ENCODE measurements around the gene RHBDD3.

Gene RHBDD3

DNA sequence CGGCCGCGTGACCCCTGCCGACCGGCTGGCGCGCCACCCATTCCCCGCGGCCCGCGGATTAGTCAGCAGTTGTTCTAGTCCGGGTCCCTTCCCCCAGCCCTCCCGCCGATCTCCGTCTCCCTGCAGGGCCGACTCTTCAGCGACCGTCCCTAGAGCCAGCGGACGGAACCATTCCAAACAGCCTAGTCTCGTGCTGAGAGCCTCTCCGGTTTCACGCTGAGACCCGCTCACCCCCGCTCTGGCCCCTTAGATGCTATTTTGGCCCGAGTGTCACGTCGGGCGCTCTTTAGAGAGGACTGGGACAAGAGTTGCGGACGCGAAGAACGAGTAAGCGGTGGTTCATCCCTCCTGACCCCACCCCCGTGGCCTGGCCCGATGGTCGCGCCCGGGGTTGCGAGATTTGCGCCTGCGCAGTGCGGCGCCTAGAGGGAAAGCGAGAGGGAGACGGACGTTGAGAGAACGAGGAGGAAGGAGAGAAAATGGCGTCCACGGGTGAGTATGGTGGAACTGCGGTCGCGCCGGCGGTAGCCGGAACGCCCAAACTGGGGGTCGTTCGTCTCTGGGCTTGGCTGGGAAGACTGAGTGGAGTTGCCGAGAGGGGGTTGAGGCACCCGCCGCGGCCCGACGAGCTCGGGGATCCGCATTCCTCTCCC, at the start of gene RHBDD3, which contains the start of gene EWSR1:
Gene RHBDD3, minus strand, starts transcription at position 124 of the 653 bp plus-strand sequence. CDS start 2,355 bp downstream, outside the sequence.
Gene EWSR1, plus strand, starts transcription at position 411 of the 653 bp plus-strand sequence. Its CDS starts 69 bp downstream, at position 480.
- DNase-seq (ENCODE audit: low read depth): peak; percentile 92

DNA sequence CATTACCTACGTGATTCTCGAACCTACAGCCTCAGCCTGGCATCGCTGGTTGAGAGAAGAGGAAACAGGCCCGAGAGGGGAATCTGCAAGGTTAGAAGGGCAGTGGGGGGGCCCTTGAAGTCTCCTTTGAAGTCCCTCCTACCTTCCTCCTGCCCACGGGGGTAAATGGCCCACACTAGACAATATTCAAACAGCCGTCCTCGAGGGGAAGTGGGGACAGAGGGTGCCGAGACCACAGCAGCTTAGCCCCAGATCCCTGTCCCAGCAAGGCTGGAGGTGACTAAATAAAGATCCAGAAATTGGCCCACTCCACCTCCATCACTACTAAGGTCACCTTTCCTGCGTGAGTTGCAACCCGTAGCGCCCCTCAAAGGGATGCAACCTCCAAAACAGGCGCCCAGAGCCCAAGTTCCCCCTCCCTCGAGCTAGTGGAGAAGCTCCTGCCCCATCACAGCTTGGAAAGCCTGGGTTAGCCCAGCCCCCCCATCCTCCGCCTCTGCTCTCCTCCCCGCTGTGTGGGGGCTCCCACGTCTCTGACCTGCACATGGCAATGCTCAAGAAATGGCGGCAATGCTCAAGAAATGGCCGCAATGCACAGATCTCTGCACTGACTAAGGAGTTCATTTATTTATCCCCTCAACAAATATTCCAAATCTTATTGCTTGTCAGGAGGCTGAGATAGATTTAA, 48.5 kb upstream of the RHBDD3 start:
- DNase-seq (ENCODE audit: low read depth): no peak

DNA sequence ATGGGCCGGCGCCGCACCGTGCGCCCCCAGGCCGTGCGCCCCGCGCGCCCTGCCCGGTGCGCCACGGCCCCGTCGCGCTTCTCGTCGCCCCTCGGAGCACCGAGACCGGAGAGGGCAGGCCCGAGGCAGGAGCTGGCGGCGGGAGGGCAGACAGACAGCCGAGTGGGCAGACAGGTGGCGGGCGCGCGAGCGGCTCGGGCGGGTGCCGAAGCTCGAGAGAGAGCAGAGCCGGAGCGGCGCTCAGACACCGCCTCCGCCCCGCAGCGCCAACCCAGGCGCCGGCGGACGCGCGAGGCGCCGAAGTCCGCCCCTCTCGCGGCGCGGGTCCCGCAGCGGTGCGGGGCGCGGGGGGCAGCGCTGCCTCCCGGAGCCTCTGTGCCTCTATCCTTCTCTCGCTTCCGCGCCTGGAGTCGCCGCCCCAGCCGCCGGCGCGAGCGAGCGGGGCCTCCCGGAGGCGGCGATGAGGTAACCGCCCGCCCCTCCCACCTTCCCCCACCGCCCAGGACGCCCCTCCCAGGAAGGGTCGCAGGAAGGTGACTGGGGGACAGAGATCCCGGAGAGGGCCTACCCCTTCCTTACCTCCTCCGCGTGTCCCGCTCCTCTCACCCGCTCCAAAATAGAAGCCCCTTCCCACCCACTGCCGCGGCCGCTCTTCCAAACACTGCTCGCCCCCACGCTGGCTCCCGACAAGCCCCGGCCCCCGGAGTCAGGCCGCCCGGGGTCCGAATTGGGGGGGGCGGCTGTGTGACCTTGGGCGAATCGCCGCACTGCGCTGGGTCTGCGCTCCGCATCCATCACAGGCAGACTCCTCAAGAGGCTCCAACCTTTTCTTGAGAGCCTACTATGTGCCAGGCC, 47.7 kb upstream of the RHBDD3 start, which contains the start of gene RASL10A:
Gene RASL10A, minus strand, starts transcription at position 412 of the 855 bp plus-strand sequence. CDS start 451 bp downstream, outside the sequence.
- no peak for DNase-seq (ENCODE audit: low read depth)

GRCh38 chr22:29314537-29315285, 46.9 kb upstream of the RHBDD3 start:
- no peak for DNase-seq (ENCODE audit: low read depth)

DNA sequence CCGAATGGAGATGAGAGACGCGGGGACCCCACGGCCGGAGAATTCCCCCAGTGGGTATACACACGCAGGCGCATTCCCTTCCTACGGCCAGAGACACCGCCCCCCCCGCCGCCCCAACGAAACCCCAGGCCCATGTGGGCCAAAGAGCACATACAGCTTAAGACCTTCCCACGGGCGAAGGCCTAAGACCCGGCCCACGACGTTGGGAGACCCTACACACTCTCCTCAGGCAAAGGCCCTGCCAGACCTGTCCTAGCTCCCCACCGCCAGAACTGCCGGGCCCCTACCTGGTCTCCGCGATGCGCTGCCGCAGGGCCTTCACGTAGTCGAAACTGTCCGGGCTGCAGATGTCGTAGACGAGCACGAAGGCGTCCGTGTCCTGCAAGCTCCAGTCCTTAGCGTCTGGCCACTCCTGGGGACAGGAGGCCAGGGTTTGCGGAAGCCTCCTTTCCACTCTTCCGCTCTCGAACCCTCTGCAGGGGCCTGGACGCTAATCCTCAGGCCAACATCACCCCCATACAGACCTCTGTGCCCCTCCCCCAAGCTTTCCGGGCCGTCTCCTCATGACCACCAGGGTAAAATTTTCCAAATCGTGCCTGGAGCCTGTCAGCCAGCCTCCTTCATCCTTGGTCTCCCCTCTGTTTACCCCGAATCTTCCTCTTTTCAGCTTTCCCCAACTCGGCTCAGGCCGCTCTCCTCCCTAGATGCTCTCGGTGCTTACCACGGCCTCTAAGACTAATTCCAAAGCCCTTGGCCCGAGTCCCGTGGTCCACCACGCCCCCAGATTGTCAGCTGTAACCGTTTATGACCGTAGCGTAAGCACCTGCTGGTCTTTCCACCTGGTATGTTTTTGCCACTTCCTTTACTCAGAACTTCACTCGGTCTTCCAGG, 46.0 kb upstream of the RHBDD3 start:
- no peak for DNase-seq (ENCODE audit: low read depth)

DNA sequence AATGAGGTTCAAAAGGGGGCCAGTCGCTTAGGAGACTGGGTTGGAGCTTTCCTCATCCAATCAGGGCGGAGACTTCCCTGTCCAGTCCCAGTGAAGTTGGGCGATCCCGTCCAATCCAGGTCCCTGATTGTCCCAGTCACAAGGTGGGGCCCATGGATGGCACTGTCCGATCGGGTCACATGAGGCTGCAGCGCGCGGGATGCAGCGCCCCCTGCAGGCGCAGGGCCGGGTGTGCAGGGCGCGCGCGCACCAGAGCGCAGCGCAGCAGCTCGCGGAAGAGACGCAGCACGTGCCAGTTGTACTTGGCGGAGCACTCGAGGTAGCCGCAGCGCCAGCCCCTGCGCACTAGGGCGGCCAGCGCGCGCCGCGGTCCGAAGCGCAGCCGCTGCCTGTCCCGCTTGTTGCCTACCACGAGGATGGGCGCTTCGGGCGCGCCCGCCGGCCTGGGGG, 45.4 kb upstream of the RHBDD3 start:
- DNase-seq (ENCODE audit: low read depth): no peak

- no peak for DNase-seq (ENCODE audit: low read depth)
These were observed 44.7 kb upstream of the RHBDD3 start for GRCh38 chr22:29312218-29313125.

- no peak for DNase-seq (ENCODE audit: low read depth)
These were observed 43.9 kb upstream of the RHBDD3 start for GRCh38 chr22:29311464-29312217.

DNA sequence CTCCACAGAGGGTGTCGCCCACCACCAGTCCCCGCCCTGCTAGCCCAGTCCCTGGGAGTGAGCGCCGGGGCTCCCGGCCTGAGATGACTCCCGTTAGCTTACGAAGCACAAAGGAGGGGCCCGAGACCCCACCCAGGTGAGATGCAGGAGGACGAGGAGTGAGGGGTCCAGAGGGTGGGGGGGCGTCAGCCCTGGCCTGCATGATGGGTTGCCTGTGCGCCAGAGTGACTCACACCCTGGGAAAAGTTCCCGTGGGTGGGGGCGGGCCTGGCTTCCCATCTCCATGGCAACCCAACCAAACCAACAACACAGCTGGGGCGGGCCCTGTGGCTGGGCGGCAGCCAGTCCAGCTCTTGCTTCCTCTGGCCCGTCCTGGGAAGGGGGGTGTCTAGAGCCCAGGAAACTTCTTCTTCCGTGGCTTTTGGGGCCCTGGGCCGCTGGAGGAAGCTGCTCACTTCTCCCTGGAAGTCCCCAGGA, 43.1 kb upstream of the RHBDD3 start:
- DNase-seq (ENCODE audit: low read depth): peak; percentile 96

- DNase-seq (ENCODE audit: low read depth): no peak
These were observed 42.5 kb upstream of the RHBDD3 start for GRCh38 chr22:29310065-29310862.

- no peak for DNase-seq (ENCODE audit: low read depth)
These were observed 41.7 kb upstream of the RHBDD3 start for GRCh38 chr22:29309332-29310064.

DNA sequence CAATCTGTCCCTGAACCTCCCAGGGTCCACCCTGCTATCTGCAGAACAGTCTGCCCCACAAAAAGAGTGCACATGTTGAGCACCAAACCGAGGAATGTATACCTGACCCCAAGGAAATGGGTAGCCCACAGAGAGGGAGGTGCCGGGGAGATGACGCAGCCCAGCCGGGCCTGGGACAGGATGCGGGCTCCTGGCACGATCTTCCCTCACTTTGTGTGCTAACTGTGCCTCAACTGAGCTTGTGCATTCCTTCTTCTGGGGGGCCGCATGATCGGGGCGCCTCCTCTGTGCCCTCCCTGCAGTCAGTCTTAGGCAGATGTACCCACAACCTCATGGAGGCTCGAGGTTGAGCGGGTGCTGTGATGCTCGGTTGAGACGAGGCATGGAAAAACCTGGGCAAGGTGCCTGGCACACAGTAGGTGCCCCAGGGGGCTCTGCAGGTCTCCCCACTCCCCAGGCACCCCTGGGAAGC, 41.0 kb upstream of the RHBDD3 start:
- no peak for DNase-seq (ENCODE audit: low read depth)

- no peak for DNase-seq (ENCODE audit: low read depth)
These were observed 40.5 kb upstream of the RHBDD3 start for GRCh38 chr22:29308148-29308790.

- DNase-seq (ENCODE audit: low read depth): no peak
These were observed 39.9 kb upstream of the RHBDD3 start for GRCh38 chr22:29307596-29308147.

DNA sequence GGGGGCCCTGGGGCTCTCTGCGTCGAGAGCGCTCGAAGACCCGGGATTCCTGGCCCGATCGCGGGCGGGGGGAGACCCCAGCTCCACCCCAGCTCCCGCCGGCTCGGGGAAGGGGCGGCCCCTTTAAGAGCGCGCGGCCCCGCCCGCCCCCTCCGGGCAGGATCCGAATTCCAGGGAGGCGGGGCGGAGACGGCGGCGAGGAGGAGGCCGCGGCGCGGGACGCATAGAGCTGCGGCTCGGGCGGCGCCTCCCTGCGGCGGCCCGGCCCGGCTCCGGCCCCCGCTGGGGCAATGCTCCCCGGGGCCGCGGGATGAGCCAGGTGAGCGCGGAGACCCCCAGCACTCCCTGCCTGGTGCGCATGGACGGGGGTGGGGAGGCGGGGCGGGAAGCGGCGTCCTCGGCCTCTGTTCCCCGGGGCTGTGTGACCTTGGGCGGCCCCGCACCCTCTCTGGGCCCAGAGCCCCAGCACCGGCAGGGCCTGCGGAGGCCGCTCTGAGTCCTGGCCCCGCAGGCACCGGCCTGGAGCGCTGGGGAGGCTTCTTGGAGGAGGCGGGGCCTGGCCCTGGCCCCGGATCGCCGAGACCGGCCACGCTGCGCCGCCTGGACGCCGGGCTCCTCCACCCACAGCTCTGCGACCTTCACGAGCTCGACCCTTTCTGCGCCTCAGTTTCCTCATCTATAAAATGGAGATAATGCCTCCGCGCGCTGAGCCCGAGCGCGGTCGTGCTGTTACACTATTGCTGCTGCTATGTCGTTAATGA, 39.2 kb upstream of the RHBDD3 start:
- DNase-seq (ENCODE audit: low read depth): no peak
